Heart left ventricle (tissue), 16 donors: ENCODE results near the gene EGFL6. TPM values are rescaled to one million over a fixed set of nuclear protein-coding genes. Genes with fewer than 3 reads are reported as not detected.

Experiments
- ATAC-seq, 4 donors: fragments of 200-7000 bp; cut with Tn5 transposase; one replicate each; pipeline ENCODE4 v1.9.1; 2020 to 2022; ENCODE audit warnings: moderate library complexity in 4 of 4, mild to moderate bottlenecking in 3 of 4, moderate number of reproducible peaks in 1 of 4
- DNase-seq, 5 donors: peaks; one replicate each; pipeline ENCODE4 v3.0.0-alpha.2; 2020
- H3K27ac ChIP-seq, 12 donors: fragments of 200-600 bp; sonication (generic) in 4 of 12; one replicate each; pipeline versions ENCODE4 v1.5.0 to v1.8.0; 2016 to 2022; ENCODE audit warnings: mild to moderate bottlenecking in 2 of 12
- H3K27me3 ChIP-seq, 9 donors: fragments of 200-600 bp; sonication (generic) in 2 of 9; one replicate each; pipeline versions ENCODE4 v1.5.1 to v1.8.0; 2016 to 2022; ENCODE audit warnings: mild to moderate bottlenecking in 3 of 9
- H3K36me3 ChIP-seq, 9 donors: fragments of 200-600 bp; sonication (generic) in 2 of 9; one replicate each; pipeline versions ENCODE4 v1.5.0 to v1.8.0; 2018 to 2022; ENCODE audit warnings: mild to moderate bottlenecking in 2 of 9
- H3K4me1 ChIP-seq, 12 donors: fragments of 200-600 bp; sonication (generic) in 4 of 12; one replicate each; pipeline versions ENCODE4 v1.5.0 to v1.8.0; 2016 to 2022; ENCODE audit warnings: mild to moderate bottlenecking in 3 of 12
- H3K4me3 ChIP-seq, 12 donors: fragments of 200-600 bp; sonication (generic) in 4 of 12; one replicate each; pipeline versions ENCODE4 v1.5.0 to v1.8.0; 2017 to 2022; ENCODE audit warnings: mild to moderate bottlenecking in 9 of 12, moderate library complexity in 4 of 12
- H3K9me3 ChIP-seq, 12 donors: fragments of 200-600 bp; sonication (generic) in 4 of 12; one replicate each; pipeline versions ENCODE4 v1.5.0 to v1.8.0; 2016 to 2022; ENCODE audit warnings: mild to moderate bottlenecking in 1 of 12
- POLR2A ChIP-seq, 2 donors: fragments of 450-650 bp; IDR thresholded peaks; one replicate each; pipeline ENCODE4 v1.6.1; 2017; ENCODE audit warnings: antibody characterized with exemption in 2 of 2, mild to moderate bottlenecking in 2 of 2, moderate library complexity in 2 of 2
- WGBS, 4 donors: extraction: QIAGEN DNeasy Blood & Tissue Kit in 2 of 4; methylation state at CpG; one replicate each; pipeline versions ENCODE4 v1.1.5 to v1.1.7; 2013 to 2018; 5-methylcytosine and 5-hydroxymethylcytosine counted together
- intact Hi-C, 10 donors: fragments of 100-400 bp; cut with DNase I; formaldehyde crosslinking; loops; one replicate each; pipeline versions ENCODE4 v1.11.1 to v1.14.2; 2022
- polyA plus RNA-seq, 2 donors: library from polyadenylated mRNA; stranded (reverse); fragments of 200-250 nt; gene quantifications; one replicate each; pipeline ENCODE4 v1.2.3, GENCODE V29; 2013
- total RNA-seq, 9 donors: library from RNA; depleted of rRNA in 2 of 9; stranded (reverse); fragments of >200 nt in 2 of 9; fragmentation: NEBNext Ultra II Directional in 3 of 9; extraction: Animal tissue kit (Norgen Biotek cat#: 25700) in 3 of 9; gene quantifications; one replicate each; pipeline versions ENCODE4 v1.1.0 to v1.2.4, GENCODE V29; 2016 to 2023
- TF ChIP-seq, protein P1 (sequence below), 12 donors: fragments of 200-600 bp; sonication (generic) in 4 of 12; IDR thresholded peaks; one replicate each; pipeline versions ENCODE4 v1.5.0 to v1.8.0; 2018 to 2022; ENCODE audit warnings: antibody characterized with exemption in 12 of 12, mild to moderate bottlenecking in 5 of 12
- donor health status: ischemic (EF 13 %, LVEDD 7.1; RV severe dilation, severe dysfunction).
- donor health status: healthy with polysubstance abuse.
- donor health status: DM: no; HTN: yes; CAD: no.
- donor health status: DM: no; HTN: no; CAD: no.
- donor health status: ischemic (EF 25% LVEDD 6.9; RV normal size, moderate dysfunction).
- donor health status: ischemic (EF 25% LVEDD 5.7; RV mildly dilated, moderate dysfunction).
- donor health status: healthy.
- donor health status: DM: yes; HTN: yes; CAD: no.
- donor health status: ischemic (EF 35%, LVEDD 5.7; RV mildly dilated, moderate dysfunction).
- donor health status: nonischemic (EF 11% LVEDD 7.7; RV severe dilation, severe dysfunction).
- donor health status: DM: yes; HTN: yes; CAD: no.
- donor health status: PGD.
- donor health status: ischemic (EF 29% LVEDD 5.4; RV normal size, mild dysfunction).
- donor health status: nonischemic (EF 23%, LVEDD 6.1; RV moderate dilation, normal function).

The EGFL6 gene
- total and polyA plus RNA-seq, 11 donors, result 2.4 TPM; not detected in 10

DNA sequence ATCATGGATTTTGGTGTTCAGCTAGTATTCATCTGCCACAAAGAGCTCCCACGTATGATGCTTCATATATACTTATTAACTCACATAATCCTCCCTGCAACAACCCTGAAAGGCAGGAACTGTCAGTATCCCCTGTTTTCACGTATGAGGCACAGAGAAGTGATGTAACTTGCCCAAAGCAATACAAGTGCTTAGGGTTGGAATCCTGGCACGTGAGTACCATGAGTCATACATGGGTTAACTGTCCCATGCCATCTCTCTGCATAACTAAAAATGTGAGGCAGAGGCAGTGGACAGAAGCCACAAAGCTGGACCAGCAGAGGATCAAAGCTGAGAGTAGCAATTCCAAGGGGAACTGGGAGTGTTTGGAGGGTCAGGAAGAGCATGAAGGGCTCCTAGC lies 35.7 kb upstream of the EGFL6 start:
- intact Hi-C loops, result no loop called here
- H3K9me3 ChIP-seq, result no peaks in the 10 kb centered on the region
- peaks cover 0 to 32% (median 0%) of the 10 kb centered on the region in 9 donors for H3K27me3 ChIP-seq
- DNase-seq (no peak), ATAC-seq (no peak)
- H3K4me3 ChIP-seq, result no peak overlapping the region
- H3K36me3 ChIP-seq, result no peaks in the 10 kb centered on the region
- 43 to 75% (median 60%) methylated on average over 3 of the region's 3 CpGs for WGBS, 4 donors
- H3K4me1 ChIP-seq, result no peaks in the 10 kb centered on the region
- TF ChIP-seq, protein P1, sequence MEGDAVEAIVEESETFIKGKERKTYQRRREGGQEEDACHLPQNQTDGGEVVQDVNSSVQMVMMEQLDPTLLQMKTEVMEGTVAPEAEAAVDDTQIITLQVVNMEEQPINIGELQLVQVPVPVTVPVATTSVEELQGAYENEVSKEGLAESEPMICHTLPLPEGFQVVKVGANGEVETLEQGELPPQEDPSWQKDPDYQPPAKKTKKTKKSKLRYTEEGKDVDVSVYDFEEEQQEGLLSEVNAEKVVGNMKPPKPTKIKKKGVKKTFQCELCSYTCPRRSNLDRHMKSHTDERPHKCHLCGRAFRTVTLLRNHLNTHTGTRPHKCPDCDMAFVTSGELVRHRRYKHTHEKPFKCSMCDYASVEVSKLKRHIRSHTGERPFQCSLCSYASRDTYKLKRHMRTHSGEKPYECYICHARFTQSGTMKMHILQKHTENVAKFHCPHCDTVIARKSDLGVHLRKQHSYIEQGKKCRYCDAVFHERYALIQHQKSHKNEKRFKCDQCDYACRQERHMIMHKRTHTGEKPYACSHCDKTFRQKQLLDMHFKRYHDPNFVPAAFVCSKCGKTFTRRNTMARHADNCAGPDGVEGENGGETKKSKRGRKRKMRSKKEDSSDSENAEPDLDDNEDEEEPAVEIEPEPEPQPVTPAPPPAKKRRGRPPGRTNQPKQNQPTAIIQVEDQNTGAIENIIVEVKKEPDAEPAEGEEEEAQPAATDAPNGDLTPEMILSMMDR (IDR thresholded peaks at IDR 0.05), result no peak
- TF ChIP-seq POLR2A (IDR thresholded peaks at IDR 0.05), result no peak
- no peak overlapping the region for H3K27ac ChIP-seq

- no peaks in the 10 kb centered on the region for H3K9me3 ChIP-seq
- peaks cover 0 to 21% (median 0%) of the 10 kb centered on the region in 9 donors for H3K27me3 ChIP-seq
- no peak for TF ChIP-seq POLR2A (IDR thresholded peaks at IDR 0.05)
- TF ChIP-seq, protein P1 (IDR thresholded peaks at IDR 0.05), result no peak
- ATAC-seq (no peak), DNase-seq (no peak)
- no peak overlapping the region for H3K4me3 ChIP-seq
- H3K36me3 ChIP-seq, result no peaks in the 10 kb centered on the region
- H3K4me1 ChIP-seq, result no peaks in the 10 kb centered on the region
- WGBS, 4 donors, result 69 to 84% (median 76%) methylated on average over 7 of the region's 7 CpGs
- H3K27ac ChIP-seq, result no peak overlapping the region
- intact Hi-C loops, result no loop called here
Observed at GRCh38 chrX:13535376-13536165, 33.8 kb upstream of the EGFL6 start.

DNA sequence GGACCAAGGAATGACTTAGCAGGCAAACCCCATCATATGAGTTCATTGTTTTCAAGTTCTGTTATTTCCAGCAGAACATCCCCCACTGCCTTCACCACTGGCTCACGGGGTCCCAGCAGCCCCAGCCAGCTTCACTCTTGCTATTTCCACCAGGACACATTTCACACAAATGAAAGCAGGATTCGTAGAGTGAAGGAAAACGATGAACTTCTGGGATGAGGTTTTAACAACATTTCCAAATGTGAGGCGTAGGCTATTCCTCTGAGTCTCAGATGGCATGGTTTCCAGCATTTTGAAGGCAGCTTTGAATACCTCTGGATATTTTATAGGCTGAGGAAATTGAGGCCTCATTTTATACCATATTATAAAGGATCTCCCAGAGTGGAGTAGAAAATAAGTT lies 32.9 kb upstream of the EGFL6 start:
- no peaks in the 10 kb centered on the region for H3K4me1 ChIP-seq
- TF ChIP-seq, protein P1 (IDR thresholded peaks at IDR 0.05), result no peak
- no peak for TF ChIP-seq POLR2A (IDR thresholded peaks at IDR 0.05)
- no peak overlapping the region for H3K4me3 ChIP-seq
- DNase-seq (no peak), ATAC-seq (no peak)
- 72 to 88% (median 77%) methylated on average over 4 of the region's 4 CpGs for WGBS, 4 donors
- intact Hi-C loops, result no loop called here
- H3K27me3 ChIP-seq, result peaks cover 0 to 14% (median 0%) of the 10 kb centered on the region in 9 donors
- no peaks in the 10 kb centered on the region for H3K36me3 ChIP-seq
- H3K27ac ChIP-seq, result no peak overlapping the region
- no peaks in the 10 kb centered on the region for H3K9me3 ChIP-seq

DNA sequence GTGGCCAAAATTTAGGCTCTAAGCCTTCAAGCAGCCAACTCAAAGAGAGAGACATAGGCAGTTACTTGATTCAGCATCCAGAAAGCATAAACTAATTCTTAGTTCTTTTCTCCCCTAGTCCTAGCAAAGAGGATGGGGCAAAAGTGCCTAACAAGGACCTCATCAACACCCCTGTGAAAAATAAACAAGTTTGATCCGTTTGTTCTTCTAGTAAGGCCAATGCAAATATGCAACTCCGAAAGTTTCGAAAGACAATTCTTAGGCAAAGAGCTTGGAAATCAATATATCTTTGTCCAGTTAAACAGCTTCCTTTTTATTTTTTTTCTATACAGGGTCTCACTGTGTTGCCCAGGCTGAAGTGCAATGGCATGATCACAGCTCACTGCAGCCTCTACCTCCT lies 31.0 kb upstream of the EGFL6 start:
- Histone ChIP-seq H3K4me1 (no peaks in the 10 kb centered on the region), H3K9me3 (no peaks in the 10 kb centered on the region), H3K27ac (no peak overlapping the region), H3K27me3 (peaks cover 0 to 11% (median 0%) of the 10 kb centered on the region in 9 donors), H3K4me3 (no peak overlapping the region), H3K36me3 (no peaks in the 10 kb centered on the region)
- TF ChIP-seq, protein P1 (IDR thresholded peaks at IDR 0.05), result no peak
- no peak for TF ChIP-seq POLR2A (IDR thresholded peaks at IDR 0.05)
- 83 to 95% (median 88%) methylated on average over 3 of the region's 3 CpGs for WGBS, 4 donors
- ATAC-seq (no peak), DNase-seq (no peak)
- intact Hi-C loops, result no loop called here
